Fibroblast of mammary gland (primary cell): ENCODE data around the gene GH2.
"Not testable (repeated sequence)": the region's sequence is repeated elsewhere in the genome, so short reads cannot be mapped to it uniquely, and the experiment has no call there.

Experiments
- DNase-seq: peaks from one replicate; pipeline ENCODE4 v3.0.0-alpha.2; 2010; ENCODE audit warnings: low read depth
- H3K4me3 ChIP-seq: 2 replicates; pipeline ENCODE4 v1.5.1; 2011; ENCODE audit warnings: low read depth, mild to moderate bottlenecking, low read length, moderate library complexity; ENCODE audit not compliant: control insufficient read depth
- TF ChIP-seq, protein P1 (sequence below): conservative IDR thresholded peaks from 2 replicates; pipeline ENCODE4 v1.5.1; 2011; ENCODE audit warnings: low read depth, low read length, inconsistent platforms; ENCODE audit not compliant: control insufficient read depth, insufficient read depth

Gene GH2

DNA sequence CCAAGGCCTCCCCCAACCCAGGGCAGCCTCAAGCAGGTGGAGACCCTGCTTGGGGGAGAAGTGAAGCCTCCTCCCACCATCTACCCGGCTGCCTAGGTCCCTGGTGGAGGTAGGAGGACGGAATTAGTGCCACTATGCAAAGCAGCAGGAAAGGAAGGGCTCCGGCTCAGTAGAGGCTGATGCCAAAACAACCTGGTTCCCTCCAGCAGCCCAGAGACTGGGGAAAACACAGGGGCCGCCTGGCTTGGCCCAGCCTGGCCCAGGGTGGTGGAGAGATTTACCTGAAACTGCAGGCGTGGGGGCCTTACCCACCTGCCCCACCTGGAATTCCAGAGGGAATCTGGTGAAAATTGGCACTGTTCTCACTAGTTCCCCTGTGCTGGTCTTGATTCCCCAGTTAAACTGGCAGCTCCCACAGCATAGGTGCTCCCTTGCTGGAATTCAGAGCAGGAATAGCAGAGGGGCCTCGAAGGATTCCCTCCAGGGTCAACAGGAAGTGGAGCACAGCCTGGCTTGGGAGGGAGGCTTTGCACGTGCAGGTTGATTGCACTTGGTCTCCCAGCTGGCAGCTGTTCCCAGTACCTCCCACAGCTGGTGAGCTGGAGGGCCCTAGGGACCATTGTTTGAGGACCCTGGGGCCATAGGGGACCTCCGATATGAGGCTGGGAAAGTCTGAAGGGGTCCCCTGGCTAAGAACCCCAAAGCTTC lies 45.9 kb upstream of the GH2 start:
- DNase-seq: no peak
- TF ChIP-seq, protein P1, sequence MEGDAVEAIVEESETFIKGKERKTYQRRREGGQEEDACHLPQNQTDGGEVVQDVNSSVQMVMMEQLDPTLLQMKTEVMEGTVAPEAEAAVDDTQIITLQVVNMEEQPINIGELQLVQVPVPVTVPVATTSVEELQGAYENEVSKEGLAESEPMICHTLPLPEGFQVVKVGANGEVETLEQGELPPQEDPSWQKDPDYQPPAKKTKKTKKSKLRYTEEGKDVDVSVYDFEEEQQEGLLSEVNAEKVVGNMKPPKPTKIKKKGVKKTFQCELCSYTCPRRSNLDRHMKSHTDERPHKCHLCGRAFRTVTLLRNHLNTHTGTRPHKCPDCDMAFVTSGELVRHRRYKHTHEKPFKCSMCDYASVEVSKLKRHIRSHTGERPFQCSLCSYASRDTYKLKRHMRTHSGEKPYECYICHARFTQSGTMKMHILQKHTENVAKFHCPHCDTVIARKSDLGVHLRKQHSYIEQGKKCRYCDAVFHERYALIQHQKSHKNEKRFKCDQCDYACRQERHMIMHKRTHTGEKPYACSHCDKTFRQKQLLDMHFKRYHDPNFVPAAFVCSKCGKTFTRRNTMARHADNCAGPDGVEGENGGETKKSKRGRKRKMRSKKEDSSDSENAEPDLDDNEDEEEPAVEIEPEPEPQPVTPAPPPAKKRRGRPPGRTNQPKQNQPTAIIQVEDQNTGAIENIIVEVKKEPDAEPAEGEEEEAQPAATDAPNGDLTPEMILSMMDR: no peak
- H3K4me3 ChIP-seq: no peak overlapping the region

- no peak for DNase-seq
- no peak overlapping the region for H3K4me3 ChIP-seq
- TF ChIP-seq, protein P1: no peak
Measured at GRCh38 chr17:63926164-63926563, 44.4 kb upstream of the GH2 start.

DNA sequence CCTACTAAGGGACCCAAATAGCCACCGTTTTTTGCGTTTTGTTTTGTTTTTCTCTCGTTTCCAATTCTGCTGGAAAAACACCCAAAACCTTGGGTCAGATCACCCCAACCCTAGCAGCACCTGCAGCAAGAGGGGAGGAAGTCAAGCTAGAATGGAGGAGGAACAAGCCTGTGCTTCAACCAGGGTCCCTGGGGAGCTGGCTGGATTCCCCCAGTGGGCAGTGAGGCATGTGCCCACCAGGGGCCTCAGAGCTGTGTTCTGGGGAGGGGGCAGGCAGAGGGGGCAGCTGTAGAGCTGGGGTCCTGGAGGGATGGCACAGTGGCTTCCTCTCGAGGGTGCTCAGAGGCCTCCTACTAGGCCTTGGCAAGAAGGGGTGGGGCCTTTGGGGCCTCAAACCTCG lies 43.9 kb upstream of the GH2 start:
- no peak for DNase-seq
- TF ChIP-seq, protein P1: no peak
- no peak overlapping the region for H3K4me3 ChIP-seq

DNA sequence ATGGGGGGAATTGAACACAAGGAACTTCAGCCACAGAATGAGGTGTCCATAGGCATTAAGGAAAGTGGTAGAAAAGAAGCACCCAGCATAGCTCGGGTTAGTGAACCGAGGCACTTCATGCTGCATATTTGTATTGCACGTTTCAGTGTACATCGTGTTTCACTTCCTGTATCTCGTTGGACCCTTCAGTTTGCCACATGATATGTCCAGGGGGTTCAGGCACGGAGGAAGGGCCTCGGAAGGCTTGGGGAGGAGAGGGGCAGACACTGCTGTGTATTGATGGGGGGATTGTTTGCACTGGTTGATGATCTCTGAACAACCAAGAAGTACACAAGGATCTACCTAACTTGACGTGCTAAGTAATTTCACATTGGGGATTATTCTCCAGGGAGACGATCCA lies 40.7 kb upstream of the GH2 start:
- not testable (repeated sequence) for DNase-seq

GRCh38 chr17:63920779-63921178 lies 39.0 kb upstream of the GH2 start:
- H3K4me3 ChIP-seq, DNase-seq: not testable (repeated sequence)

More for the DNA sequence above, 40.7 kb upstream of the GH2 start:
- not testable (repeated sequence) for H3K4me3 ChIP-seq

GRCh38 chr17:63920050-63920449 lies 38.3 kb upstream of the GH2 start:
- DNase-seq, H3K4me3 ChIP-seq: not testable (repeated sequence)

DNA sequence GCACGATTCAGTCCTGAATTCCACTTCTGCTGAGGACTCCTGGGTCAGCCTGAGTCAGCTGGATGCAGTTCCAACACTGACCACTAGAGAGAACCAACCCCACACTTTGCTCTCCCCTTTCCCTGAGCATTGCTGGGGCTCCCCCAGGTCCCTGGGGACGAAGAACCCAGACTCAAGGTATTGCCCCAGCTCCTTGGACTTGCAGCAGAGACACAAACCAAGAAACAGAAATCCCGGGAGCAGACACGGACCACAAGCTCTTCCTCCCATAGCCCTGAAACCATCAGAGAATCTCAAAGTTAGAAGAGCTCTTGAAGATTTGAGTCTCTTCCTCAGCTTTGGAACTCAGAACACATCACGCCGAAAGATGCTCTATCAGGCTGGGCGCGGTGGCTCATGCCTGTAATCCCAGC lies 37.6 kb upstream of the GH2 start:
- DNase-seq: peak; percentile 51
- H3K4me3 ChIP-seq: no peak overlapping the region
- TF ChIP-seq, protein P1: peak; percentile 87

- DNase-seq, H3K4me3 ChIP-seq: not testable (repeated sequence)
Measured at GRCh38 chr17:63918789-63919305, 37.1 kb upstream of the GH2 start, which contains the start of gene GH1. Gene GH1, minus strand, starts transcription at chr17:63918839. Its CDS starts 63 bp downstream, at chr17:63918776.

- DNase-seq: no peak
- no peak overlapping the region for H3K4me3 ChIP-seq
- TF ChIP-seq, protein P1: no peak
Measured at GRCh38 chr17:63918305-63918704, 36.6 kb upstream of the GH2 start.
